ENCODE results near the gene C1QTNF5. TPM values are rescaled to one million over a fixed set of nuclear protein-coding genes. Genes with fewer than 3 reads are reported as not detected.
A peak's percentile ranks its signal among the peaks of the same experiment; 100 is the strongest.

Gene C1QTNF5
- total RNA-seq, 1 donor from 2014 or later, result 0.90 TPM

GRCh38 chr11:119359365-119360214 is 18.9 kb upstream of the C1QTNF5 start:
- Histone ChIP-seq H3K4me2 (no peak overlapping the region), H4K20me1 (ENCODE audit: low read depth) (peaks cover 31% of the 10 kb centered on the region), H3K9me3 (ENCODE audit: low read depth) (no peaks in the 10 kb centered on the region), H3F3A (ENCODE audit: low read depth) (peaks cover 29% of the 10 kb centered on the region), H2AFZ (replicated peaks) (no peak overlapping the region), H3K9ac (no peak overlapping the region), H3K27me3 (peaks cover 41% of the 10 kb centered on the region), H3K36me3 (no peaks in the 10 kb centered on the region), H3K79me2 (ENCODE audit: low read depth) (no peaks in the 10 kb centered on the region), H3K4me1 (peaks cover 40% of the 10 kb centered on the region), H3K4me3 (no peak overlapping the region), H3K27ac (no peak overlapping the region)
- Mint-ChIP-seq H3K4me3 (no peak overlapping the region), H3K27me3 (ENCODE audit: insufficient read depth, low read depth) (peaks cover 18% of the 10 kb centered on the region), H3K4me1 (peaks cover 48% of the 10 kb centered on the region), H3K9me3 (no peaks in the 10 kb centered on the region), H3K27ac (no peak overlapping the region), H3K36me3 (peaks cover 13% of the 10 kb centered on the region)
- DNase-seq (ENCODE audit: low spot score), result no peak
- TF ChIP-seq CTCF (IDR thresholded peaks at IDR 0.05) (no peak), EZH2 (IDR thresholded peaks at IDR 0.05) (no peak), EZH2phosphoT487 (IDR thresholded peaks at IDR 0.05) (no peak)

- Histone ChIP-seq H3K79me2 (ENCODE audit: low read depth) (no peaks in the 10 kb centered on the region), H3K9me3 (ENCODE audit: low read depth) (no peaks in the 10 kb centered on the region), H3F3A (ENCODE audit: low read depth) (peaks cover 16% of the 10 kb centered on the region), H3K36me3 (no peaks in the 10 kb centered on the region), H3K9ac (no peak overlapping the region), H3K4me2 (peak overlapping the region; percentile 86), H2AFZ (replicated peaks) (no peak overlapping the region), H3K27me3 (peaks cover 16% of the 10 kb centered on the region), H3K4me3 (peak overlapping the region; percentile 51), H3K4me1 (peaks cover 26% of the 10 kb centered on the region), H3K27ac (no peak overlapping the region), H4K20me1 (ENCODE audit: low read depth) (peaks cover 14% of the 10 kb centered on the region)
- DNase-seq (ENCODE audit: low spot score), result no peak
- peak overlapping the region; percentile 71 for H3K4me3 Mint-ChIP-seq
- no peak overlapping the region for H3K27ac Mint-ChIP-seq
- H3K27me3 Mint-ChIP-seq (ENCODE audit: insufficient read depth, low read depth), result peaks cover 12% of the 10 kb centered on the region
- H3K9me3 Mint-ChIP-seq, result no peaks in the 10 kb centered on the region
- TF ChIP-seq EZH2phosphoT487 (IDR thresholded peaks at IDR 0.05), result no peak
- no peak for TF ChIP-seq EZH2 (IDR thresholded peaks at IDR 0.05)
- TF ChIP-seq CTCF (IDR thresholded peaks at IDR 0.05), result no peak
- peaks cover 13% of the 10 kb centered on the region for H3K36me3 Mint-ChIP-seq
- H3K4me1 Mint-ChIP-seq, result peaks cover 57% of the 10 kb centered on the region
Observed at GRCh38 chr11:119357074-119357473, 16.4 kb upstream of the C1QTNF5 start.

- Histone ChIP-seq H4K20me1 (ENCODE audit: low read depth) (peaks cover 8% of the 10 kb centered on the region), H3K27ac (no peak overlapping the region), H3F3A (ENCODE audit: low read depth) (peaks cover 10% of the 10 kb centered on the region), H3K79me2 (ENCODE audit: low read depth) (no peaks in the 10 kb centered on the region), H3K4me2 (peak overlapping the region; percentile 86), H3K9ac (no peak overlapping the region), H3K4me3 (peak overlapping the region; percentile 51), H3K27me3 (peaks cover 13% of the 10 kb centered on the region), H2AFZ (replicated peaks) (peak overlapping the region; percentile 85), H3K4me1 (peaks cover 20% of the 10 kb centered on the region), H3K9me3 (ENCODE audit: low read depth) (no peaks in the 10 kb centered on the region), H3K36me3 (no peaks in the 10 kb centered on the region)
- peaks cover 57% of the 10 kb centered on the region for H3K4me1 Mint-ChIP-seq
- H3K36me3 Mint-ChIP-seq, result peaks cover 13% of the 10 kb centered on the region
- peak; percentile 76 for TF ChIP-seq CTCF (IDR thresholded peaks at IDR 0.05)
- TF ChIP-seq EZH2 (IDR thresholded peaks at IDR 0.05), result peak; percentile 47
- no peak for TF ChIP-seq EZH2phosphoT487 (IDR thresholded peaks at IDR 0.05)
- peak; percentile 94 for DNase-seq (ENCODE audit: low spot score)
- peak overlapping the region; percentile 83 for H3K4me3 Mint-ChIP-seq
- H3K27ac Mint-ChIP-seq, result no peak overlapping the region
- H3K27me3 Mint-ChIP-seq (ENCODE audit: insufficient read depth, low read depth), result peaks cover 13% of the 10 kb centered on the region
- no peaks in the 10 kb centered on the region for H3K9me3 Mint-ChIP-seq
Observed at GRCh38 chr11:119356349-119357031, 15.8 kb upstream of the C1QTNF5 start.
